SK-N-SH (cell line): ENCODE measurements around the gene A1CF.

Experiments
- CHD2 ChIP-seq: fragments of 150-350 bp; IDR thresholded peaks from 2 replicates; pipeline ENCODE4 v1.6.1; 2018; ENCODE audit warnings: low read length; ENCODE audit not compliant: partially characterized antibody
- ELF1 ChIP-seq: IDR thresholded peaks from 2 replicates; pipeline ENCODE4 v1.4.0; 2012
- EP300 ChIP-seq, 2 experiments: IDR thresholded peaks; 2 replicates each; pipeline versions ENCODE4 v1.4.0 to v1.6.1; 2012; ENCODE audit warnings: borderline replicate concordance in 1 of 2, low read depth in 1 of 2, low read length in 1 of 2
- FOXM1 ChIP-seq: IDR thresholded peaks from 2 replicates; pipeline ENCODE4 v1.4.0; 2012; ENCODE audit warnings: low read depth, mild to moderate bottlenecking
- GATA2 ChIP-seq: sonication (generic); formaldehyde crosslinking; IDR thresholded peaks from 2 replicates; pipeline ENCODE4 v1.5.0; 2020; ENCODE audit warnings: mild to moderate bottlenecking, missing genetic modification reagents
- MEF2A ChIP-seq: IDR thresholded peaks from 2 replicates; pipeline ENCODE4 v1.4.0; 2012; ENCODE audit warnings: low read depth, borderline replicate concordance
- NFIC ChIP-seq: IDR thresholded peaks from 2 replicates; pipeline ENCODE4 v1.4.0; 2012; ENCODE audit warnings: borderline replicate concordance
- POLR2AphosphoS5 ChIP-seq: IDR thresholded peaks from 2 replicates; pipeline ENCODE4 v1.6.1; 2012; ENCODE audit warnings: low read depth, low read length
- REST ChIP-seq: IDR thresholded peaks from 2 replicates; pipeline ENCODE4 v1.6.1; 2012; ENCODE audit warnings: mild to moderate bottlenecking, low read depth, low read length, moderate library complexity
- TCF12 ChIP-seq: IDR thresholded peaks from 2 replicates; pipeline ENCODE4 v1.4.0; 2012
- USF1 ChIP-seq: IDR thresholded peaks from 2 replicates; pipeline ENCODE4 v1.4.0; 2012; ENCODE audit warnings: low read depth, borderline replicate concordance
- TF ChIP-seq, protein P1 (sequence below): fragments of 200-600 bp; sonication (generic); IDR thresholded peaks from 2 replicates; pipeline ENCODE4 v1.6.1; 2017; ENCODE audit warnings: antibody characterized with exemption, mild to moderate bottlenecking, moderate library complexity
- TF ChIP-seq, protein P2 (sequence below): IDR thresholded peaks from 2 replicates; pipeline ENCODE4 v1.4.0; 2012; ENCODE audit warnings: low read depth

- no peak for TF ChIP-seq POLR2AphosphoS5
- TF ChIP-seq, protein P1, sequence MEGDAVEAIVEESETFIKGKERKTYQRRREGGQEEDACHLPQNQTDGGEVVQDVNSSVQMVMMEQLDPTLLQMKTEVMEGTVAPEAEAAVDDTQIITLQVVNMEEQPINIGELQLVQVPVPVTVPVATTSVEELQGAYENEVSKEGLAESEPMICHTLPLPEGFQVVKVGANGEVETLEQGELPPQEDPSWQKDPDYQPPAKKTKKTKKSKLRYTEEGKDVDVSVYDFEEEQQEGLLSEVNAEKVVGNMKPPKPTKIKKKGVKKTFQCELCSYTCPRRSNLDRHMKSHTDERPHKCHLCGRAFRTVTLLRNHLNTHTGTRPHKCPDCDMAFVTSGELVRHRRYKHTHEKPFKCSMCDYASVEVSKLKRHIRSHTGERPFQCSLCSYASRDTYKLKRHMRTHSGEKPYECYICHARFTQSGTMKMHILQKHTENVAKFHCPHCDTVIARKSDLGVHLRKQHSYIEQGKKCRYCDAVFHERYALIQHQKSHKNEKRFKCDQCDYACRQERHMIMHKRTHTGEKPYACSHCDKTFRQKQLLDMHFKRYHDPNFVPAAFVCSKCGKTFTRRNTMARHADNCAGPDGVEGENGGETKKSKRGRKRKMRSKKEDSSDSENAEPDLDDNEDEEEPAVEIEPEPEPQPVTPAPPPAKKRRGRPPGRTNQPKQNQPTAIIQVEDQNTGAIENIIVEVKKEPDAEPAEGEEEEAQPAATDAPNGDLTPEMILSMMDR = no peak
- TF ChIP-seq, protein P2, sequence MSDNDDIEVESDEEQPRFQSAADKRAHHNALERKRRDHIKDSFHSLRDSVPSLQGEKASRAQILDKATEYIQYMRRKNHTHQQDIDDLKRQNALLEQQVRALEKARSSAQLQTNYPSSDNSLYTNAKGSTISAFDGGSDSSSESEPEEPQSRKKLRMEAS = no peak
- TF ChIP-seq MEF2A = no peak
- TF ChIP-seq CHD2 = no peak
- TF ChIP-seq EP300 (IDR thresholded peaks at IDR 0.05; ENCODE audit: borderline replicate concordance in 1 of 2, low read depth in 1 of 2, low read length in 1 of 2) = no peak
- TF ChIP-seq NFIC = no peak
- no peak for TF ChIP-seq REST
- no peak for TF ChIP-seq TCF12
- no peak for TF ChIP-seq USF1
- no peak for TF ChIP-seq FOXM1
- TF ChIP-seq GATA2 (CRISPR knock-in tag) = no peak
- TF ChIP-seq ELF1 = no peak
These were observed 85.8 kb downstream of the A1CF start for GRCh38 chr10:50799595-50799994.
